Esophagus squamous epithelium (tissue), 4 donors: ENCODE measurements around the gene RAP2C.

Experiments
- POLR2A ChIP-seq, 4 donors: fragments of 450-650 bp; IDR thresholded peaks; one replicate each; pipeline ENCODE4 v1.6.1; 2017; ENCODE audit warnings: antibody characterized with exemption in 4 of 4, mild to moderate bottlenecking in 4 of 4, moderate library complexity in 3 of 4
- TF ChIP-seq, protein P1 (sequence below), 6 experiments: fragments of 450-650 bp in 4 of 6; fragments of 200-600 bp in 2 of 6; sonication (generic) in 2 of 6; IDR thresholded peaks; one replicate each; pipeline ENCODE4 v1.5.1; 2016 to 2019; ENCODE audit warnings: antibody characterized with exemption in 6 of 6, mild to moderate bottlenecking in 4 of 6, moderate library complexity in 4 of 6

DNA sequence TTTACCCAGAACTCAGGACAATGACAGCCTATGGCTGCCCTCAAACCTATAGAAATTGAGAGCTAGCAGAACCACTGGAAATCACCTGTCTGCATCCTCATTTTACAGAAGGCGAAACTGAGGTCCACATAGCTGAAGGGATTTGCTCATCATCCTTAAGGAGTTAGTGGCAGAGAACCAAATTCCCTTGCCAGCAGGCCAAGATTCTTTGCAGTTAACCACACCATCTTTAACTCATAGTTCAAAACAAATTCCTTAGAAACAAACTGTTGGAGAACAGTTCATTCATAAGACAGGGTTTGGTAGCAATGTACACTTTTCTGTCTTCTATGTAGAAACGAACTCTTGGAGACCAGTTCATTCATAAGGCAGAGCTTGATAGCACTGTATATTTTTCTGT lies 37.9 kb upstream of the RAP2C start:
- TF ChIP-seq, protein P1, sequence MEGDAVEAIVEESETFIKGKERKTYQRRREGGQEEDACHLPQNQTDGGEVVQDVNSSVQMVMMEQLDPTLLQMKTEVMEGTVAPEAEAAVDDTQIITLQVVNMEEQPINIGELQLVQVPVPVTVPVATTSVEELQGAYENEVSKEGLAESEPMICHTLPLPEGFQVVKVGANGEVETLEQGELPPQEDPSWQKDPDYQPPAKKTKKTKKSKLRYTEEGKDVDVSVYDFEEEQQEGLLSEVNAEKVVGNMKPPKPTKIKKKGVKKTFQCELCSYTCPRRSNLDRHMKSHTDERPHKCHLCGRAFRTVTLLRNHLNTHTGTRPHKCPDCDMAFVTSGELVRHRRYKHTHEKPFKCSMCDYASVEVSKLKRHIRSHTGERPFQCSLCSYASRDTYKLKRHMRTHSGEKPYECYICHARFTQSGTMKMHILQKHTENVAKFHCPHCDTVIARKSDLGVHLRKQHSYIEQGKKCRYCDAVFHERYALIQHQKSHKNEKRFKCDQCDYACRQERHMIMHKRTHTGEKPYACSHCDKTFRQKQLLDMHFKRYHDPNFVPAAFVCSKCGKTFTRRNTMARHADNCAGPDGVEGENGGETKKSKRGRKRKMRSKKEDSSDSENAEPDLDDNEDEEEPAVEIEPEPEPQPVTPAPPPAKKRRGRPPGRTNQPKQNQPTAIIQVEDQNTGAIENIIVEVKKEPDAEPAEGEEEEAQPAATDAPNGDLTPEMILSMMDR (IDR thresholded peaks at IDR 0.05), result no peak
- TF ChIP-seq POLR2A (IDR thresholded peaks at IDR 0.05), result no peak
